8988T (cell line): ENCODE results near the gene DCP1B.

ENCODE experiments used
- DNase-seq: peaks from one replicate; pipeline ENCODE4 v3.0.0; 2011

The DCP1B gene

DNA sequence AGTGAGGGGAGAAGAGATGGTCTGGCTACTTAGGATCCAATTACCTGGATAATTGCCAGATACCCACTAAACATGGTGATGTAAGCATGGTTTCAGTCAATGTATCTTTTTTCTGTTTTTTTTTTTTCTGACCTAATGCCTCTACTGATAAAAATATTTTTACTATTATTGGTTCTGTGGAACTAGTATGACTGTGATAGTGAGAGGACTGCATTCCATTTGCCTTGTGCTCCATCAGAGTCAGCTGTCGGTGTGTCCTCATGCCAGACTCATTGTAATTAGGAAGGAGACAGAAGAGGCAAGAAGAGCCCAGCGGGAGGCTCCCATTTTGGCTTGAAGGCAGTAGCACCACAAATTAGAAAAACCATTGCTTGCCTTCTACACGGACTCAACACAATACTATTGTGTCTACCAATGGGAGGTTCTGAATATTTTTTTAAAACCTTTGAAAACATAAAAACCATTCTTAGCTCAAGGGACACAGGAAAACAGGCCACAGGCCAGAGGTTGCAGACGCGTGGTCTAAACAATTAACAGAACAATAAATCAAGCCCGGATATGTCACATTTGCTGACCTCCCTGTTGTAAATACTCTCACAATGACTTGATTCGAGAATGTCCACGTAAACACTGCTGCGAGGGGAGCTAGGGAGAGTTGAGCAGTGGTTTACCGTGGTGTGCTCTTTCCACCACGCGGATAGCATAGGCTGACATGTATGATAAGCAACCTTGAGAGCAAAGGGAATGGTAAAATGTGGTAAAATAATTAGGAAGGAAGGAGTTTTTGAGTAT lies 13.5 kb upstream of the DCP1B start:
- no peak for DNase-seq

DNA sequence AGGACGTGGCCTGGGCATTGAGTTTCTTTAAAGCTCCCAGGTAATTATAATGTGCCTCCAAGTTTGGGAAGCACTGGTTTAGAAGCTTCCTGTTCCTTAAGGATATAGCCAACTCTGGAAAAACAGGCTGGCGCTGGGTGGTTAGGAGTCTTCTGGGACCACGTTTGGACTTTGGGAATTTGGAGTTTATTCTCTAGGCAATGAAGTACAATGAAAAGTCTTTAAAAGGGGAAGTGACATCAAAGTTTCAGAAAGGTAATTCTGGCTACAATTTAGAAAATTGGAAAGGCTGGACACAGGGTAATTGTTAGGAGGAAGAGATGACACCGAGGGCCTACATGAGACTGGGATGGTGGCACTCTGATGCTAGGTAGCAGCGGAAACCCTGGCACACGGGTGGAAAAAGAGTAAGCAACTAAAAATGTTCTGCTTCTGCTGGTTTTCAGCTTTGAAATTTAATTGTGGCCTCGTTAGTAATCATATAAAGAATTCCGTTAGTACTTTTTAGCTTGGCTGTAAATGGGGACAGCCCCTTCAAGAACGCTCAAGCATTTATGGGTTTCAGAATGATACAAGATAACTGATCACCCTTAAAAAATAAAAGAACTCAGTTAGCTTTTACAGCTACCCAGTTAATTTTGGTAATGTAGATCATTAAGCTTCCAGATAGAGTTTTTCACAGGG lies 12.7 kb upstream of the DCP1B start:
- no peak for DNase-seq

DNA sequence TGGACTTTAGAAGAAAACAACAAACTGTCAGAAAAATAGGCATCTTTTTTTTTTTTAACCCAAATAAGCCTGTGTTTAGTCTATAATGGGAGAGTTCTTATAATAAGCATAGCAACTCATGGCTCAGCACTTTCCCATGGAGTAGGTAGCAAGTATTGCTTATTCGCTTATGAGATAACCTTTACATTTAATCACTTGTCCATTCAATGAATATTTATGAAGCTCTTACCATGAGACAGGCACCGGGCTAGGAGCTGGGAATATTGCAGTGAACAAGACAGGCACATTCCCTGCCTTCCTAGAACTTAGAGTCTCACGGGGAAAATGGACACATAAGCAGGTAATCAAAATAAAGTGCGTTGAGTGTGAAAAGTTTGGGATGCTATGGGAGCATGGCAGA lies 10.0 kb upstream of the DCP1B start:
- DNase-seq = no peak

DNA sequence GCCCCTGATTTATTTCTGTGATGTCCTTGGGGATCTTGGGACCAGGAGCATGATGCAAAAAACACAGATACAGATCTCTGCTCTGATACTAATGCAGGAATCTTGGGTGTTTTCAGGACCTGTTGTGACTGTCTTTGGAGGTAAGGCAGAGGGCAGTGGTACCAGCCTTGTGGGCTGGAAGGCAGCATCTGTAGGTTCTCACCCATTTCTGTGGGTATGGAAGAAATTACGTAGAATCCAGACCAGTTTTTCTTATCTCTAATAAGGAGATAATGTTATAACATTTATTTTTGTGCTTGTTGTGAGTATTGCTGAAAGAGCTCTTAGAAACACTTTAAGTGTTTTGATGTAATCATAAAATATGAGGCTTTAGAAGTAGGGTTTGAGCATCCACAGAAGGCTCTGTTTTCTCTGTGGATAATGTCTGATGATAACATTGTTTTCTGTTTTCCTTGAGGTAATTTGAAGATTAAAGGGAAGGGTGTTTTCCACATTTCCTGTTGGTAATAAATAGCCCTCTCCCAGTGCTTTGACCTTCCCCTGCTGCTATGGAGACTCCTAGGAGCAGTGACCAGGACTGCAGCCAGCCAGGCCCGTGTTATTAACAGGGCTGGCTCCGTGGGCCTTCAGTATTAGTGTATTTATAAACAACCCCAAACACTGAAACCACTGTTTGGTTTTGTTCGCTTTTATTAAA lies 9.4 kb upstream of the DCP1B start:
- DNase-seq = no peak

DNA sequence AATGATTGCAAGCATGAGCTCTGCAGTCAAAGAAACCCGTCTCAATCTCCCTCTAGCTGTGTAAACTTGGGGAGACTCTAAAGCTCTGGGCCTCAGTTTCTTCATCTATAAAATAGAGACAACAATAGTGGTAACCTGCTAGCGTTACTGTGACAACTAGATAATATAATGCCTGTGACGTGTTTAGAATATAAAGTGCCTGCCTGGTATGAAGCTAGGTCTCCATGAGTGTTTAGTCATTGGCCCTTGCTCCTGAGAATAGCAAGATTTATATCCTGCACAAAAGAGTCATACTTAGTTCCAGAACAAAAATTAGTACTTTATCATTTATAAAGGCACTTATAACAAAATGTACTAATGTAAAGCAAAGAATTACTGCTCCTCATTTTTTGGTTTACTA lies 8.8 kb upstream of the DCP1B start:
- DNase-seq = no peak

DNA sequence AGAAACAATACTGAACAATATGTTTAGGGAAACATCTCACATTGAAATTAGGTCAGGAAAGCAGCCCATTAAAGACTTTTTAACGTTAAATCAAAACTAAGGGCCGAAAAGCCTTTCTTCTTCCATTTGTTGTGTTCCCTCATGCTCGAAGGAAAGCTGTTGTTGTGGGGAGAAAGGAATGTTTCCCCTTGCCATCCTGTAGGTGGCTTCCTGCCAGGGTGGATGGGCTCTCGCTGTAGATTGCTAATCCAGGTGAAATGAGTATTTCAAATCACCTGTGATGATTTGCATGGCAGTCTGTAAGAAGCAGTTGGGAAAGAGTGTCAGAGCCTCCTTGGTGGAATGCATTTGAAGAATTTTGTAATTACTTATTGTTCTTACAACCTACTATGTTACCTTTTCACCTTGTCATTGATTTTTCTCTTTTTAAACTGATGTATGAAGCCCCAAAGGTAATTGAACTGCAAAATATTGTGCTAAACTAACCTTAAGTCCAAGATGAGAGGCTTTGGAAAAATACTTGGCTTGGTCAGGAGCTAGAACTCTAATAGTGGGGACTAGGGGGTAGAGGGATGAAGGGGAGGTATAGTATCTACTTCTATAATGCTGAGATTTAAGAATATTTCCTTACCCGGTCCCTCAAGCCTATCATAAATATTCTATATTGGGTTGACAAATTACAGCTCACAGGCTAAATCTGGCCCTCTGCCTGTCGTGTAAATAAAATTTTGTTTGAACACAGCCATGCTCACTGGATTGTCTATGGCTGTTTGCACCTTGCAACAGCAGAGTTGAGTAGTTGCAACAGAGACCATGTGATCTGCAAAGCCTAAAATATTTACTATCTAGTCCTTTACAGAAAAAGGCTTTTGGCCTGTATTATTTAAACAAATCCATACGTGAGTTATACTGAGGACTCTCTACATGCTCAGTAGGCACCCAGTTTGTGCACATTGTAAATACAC lies 7.7 kb upstream of the DCP1B start:
- no peak for DNase-seq

DNA sequence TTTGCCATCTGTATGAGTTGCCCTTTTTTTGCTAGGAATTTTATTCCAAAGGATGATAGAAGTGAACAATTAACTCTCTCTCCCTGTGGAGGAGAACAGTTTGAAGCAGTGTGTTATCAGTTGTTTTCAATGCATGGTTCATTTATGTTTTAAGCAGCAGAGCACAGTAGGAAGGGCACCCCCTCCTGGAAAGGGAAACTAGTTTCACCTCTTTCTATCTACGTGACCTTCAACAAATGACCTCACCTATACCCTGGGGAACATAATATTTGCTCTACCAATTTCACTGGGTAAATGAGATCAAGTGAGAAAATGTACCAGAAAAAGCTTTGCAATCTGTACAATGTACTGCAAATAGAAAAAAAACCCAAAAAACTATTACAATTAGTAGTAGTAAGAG lies 5.4 kb upstream of the DCP1B start:
- no peak for DNase-seq

DNA sequence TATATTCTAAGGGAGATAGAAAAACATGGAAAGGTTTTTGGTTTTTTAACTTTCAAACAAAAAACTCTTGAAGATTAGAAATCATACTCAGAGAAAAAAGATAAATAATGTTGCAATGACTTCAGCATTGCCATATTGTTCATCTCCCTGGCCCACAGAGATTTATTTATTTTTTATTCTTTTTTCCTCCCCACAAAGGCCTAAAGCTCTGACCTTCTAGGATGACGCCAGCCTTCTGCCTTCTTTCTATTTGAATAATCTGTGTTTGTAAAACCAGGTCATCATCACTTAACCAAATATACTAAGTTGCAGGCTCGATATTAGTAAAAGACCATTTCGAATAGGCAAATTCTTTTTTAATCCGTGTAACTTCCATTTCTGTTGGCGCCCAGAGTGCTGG lies 4.4 kb upstream of the DCP1B start:
- no peak for DNase-seq

DNA sequence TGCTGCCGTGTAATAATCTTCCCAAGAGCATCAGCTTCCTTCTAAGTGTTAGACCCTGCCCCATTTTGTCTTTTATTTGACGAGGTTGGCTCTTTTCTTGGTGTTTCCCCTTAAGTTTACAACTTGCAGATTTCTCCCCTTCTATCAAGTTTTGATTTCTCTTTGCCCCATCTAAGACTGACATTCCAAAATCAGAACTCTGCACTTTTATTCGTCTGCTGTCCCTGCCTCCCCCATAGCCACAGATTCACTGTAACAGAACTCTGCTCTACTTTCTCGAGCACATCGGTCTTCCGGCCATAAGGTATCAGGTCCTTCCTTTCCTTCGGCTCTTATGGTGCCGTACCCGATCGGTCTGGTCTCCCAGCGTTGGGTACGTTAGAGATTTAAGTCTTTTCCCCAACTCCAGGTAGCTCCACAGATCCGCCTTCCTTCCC lies 563 bp downstream of the DCP1B start:
- DNase-seq = no peak

DNA sequence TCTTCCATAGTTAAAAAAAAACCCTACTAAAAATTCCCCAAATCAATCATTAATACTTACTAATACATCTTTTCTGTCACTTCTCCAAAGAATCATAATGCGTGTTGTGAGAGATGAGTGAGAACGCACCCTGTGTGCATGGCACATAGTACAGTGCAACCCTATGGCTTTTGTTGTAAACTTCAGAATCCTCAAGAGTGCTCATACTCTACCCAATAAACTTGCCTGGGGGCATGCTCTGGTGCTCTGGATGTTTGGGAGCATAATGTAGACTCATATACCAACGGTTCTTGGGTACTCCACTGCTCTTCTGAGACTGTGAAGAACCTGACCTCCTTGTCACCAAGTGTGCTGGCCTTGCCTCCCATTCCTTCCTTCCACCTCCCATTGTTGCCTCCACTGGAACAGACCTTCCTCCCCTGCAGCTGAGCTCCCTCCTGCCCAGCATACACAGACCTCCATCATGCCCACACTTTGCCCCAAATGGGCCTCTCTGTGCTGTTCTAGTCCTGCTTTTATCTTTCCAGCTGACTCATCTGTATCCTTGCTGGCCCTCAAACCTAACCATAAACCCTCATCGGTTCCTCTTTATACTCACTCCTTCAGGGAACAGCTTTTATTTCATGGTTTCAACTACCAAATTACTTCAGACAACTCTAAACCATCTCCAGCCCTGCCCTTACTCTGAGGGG lies 8.9 kb downstream of the DCP1B start:
- DNase-seq = no peak

DNA sequence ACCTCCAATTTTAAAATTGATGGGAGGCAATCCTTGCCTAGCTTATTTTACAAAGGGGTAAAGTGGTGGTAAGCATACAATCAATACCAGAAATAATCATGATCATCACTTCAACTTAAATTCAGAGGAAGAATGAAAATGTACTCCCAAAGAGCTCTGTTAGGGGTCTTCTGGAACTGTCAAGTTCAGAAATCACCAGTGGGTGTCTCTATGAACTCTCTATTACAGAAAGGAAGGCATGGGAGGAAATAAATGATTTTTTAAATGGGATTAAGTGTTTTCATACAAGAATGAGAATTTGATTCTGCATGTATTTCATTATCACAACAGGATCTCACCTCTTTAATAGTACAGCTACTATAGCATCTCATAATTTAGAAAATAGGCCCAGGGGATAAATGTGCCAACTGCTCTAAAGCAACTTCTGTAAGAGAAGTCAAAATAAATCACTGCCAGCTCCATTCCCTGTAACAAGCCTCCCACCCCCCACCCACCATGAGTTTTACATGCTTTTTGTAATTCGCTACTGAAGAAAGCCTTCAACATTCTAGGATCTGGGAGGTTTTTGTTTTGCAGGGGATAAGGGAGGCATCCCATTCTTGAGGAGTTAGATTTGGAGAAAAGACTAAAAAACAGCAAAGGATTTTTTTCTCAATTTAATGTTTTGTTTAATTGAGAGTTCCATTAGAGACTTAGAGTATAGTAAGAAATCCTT lies 9.7 kb downstream of the DCP1B start:
- no peak for DNase-seq

DNA sequence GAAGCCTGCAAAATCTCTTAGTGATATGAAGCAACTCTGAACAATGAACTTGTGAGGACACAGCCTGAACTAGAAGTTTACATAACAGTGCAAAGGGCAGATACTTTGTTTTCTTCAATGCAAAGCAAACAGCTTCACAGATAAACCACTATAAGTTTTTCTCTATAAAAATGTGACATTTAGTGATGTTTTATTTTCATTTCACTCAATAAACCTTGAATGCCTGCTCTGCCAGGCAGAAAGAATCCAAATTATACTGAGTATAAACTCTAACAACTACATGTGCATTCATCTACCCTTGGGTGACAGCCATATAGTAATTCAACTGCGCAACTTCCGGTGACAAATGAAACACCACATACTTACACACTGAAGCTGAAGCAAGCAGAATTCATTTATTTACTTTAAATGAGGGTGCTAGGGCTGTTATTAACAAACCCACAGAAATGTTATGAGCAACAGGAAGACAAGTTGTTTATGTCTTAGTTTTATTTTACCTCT lies 10.3 kb downstream of the DCP1B start:
- DNase-seq = no peak

DNA sequence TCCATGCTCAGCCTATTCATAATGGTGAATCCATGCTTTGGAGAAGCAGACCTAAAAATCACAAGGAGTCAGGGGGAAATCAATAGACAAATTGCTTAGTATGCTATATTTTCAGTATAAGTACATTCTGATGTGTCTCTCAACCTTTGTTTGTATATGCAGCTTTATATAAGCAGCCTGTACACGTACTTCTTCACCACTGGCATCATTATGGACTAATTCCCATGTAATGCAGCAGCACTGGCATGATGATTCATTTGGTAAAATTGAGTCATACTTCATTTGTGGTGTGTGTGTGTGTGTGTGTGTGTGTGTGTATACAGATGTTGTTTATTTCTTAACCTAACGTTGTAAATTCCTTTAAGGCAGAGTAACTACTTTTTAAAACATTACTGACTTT lies 10.9 kb downstream of the DCP1B start:
- DNase-seq = no peak

DNA sequence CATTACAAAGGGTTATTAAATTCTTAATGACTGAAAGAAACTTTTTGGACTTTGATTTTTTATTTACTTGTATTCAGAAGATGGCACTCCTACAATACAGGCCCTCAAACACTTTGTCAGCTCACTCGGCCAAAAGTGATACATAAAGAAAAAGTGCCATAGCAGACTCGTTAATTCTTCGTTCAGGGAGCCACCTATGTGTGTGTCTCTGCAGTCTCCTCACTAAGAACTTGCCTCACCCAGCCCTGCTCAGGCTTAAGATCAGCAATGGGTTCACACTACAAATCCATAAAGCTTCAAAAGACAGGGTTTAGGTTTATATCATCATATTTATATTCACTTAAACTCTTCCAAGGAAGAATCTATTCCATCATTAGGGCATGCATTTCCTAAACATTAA lies 11.5 kb downstream of the DCP1B start:
- no peak for DNase-seq

DNA sequence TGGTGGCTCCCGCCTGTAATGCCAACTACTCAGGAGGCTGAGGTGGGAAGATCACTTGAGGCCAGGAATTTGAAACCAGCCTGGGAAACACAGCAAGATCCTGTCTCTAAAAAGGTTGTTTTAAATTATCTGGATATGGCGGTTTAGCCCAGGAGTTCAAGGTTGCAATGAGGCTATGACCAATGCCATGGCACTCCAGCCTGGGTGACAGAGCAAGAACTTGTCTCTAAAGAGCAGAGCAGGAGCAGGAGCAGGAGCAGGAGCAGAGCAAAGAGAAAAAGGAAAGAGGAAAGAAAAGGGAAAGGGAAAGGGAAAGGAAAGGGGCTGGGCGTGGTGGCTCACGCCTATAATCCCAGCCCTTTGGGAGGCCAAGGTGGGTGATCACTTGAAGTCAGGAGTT lies 15.1 kb downstream of the DCP1B start:
- DNase-seq = no peak

DNA sequence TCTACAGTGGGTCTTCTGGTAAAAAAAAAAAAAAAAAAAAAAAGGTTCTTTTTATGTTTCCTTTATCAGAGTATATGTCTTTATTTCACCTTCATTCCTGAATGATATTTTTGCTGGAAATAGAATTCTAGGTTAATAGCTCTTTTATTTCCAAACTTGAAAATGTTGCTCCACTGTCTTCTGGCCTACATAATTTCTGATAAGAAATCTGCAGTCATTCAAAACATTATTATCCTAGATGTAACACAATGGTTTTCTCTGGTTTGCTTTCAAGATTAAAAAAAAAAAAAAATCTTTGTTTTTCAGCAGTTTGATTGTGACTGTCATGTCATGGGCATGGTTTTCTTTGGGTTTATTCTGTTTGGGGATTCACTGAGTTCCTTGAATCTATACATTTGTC lies 19.5 kb downstream of the DCP1B start:
- no peak for DNase-seq

DNA sequence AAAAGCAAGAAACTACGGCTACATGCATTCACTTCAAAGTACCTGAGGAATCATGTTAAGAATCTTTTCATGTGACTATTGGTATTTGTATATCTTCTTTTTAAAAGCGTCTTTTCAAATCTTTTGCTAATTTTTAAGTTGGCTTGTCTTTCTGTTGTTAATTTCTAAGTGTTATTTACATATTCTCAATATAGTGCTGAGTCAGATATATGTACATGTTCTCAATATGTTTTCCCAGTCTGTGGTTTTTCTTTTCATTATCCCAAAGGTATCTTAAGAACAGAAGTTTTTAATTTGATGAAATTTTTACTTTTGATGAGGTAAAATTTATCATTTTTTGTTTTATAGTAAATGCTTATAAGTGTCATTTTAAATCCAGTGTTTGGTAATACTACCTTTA lies 24.0 kb downstream of the DCP1B start:
- no peak for DNase-seq

DNA sequence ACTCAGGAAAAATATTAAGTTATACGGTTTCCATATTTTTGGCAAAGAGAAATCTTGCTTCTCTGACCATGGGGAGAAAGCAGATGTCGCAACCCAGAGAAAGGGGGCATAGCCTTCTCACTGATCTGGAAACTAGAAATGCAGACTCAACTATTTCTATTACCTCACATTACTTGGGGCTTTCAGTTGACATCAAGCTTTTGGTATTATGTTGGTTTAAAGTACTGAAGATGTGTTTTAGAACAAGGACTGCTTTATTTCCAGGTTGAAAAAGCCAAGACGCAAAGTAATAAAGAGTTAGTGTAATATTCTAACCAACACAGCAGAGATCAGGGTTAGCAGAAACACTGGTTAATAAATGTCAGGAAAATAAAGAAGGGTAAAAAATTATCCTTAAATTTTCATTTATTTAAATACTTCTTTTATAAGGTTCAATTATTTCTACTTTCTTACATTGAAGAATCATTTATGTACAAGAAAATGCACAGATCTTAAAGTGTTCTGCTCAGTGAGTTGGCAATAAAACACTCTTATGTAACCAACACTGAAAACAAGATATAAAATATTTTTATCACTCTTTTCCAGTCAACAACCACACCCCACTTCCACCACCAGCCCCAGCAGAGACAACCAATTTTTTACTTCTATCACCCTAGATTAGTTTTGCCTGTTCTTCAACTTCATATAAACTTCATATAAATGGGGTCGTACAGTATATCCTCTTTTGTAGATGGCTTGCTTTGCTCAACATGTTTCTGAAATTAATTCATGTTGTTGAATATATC lies 26.0 kb downstream of the DCP1B start:
- DNase-seq = no peak

DNA sequence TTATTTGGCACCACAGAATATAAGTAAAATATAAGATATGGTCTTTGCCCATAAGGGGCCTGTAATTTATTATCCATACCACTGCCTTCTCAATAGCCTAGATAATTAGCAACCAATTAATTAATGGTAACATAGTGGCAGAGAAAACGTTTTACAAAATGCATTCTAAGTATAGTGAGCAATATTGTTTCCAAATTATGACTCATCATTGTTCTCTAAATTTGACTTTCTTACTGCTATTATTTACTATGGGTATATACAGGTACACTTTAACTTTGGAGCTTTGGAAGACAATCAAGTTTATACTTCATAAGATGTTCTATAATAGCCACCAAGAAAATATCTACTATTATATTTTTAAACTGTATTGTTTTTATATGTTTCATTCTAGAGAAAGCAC lies 26.7 kb downstream of the DCP1B start:
- DNase-seq = no peak

DNA sequence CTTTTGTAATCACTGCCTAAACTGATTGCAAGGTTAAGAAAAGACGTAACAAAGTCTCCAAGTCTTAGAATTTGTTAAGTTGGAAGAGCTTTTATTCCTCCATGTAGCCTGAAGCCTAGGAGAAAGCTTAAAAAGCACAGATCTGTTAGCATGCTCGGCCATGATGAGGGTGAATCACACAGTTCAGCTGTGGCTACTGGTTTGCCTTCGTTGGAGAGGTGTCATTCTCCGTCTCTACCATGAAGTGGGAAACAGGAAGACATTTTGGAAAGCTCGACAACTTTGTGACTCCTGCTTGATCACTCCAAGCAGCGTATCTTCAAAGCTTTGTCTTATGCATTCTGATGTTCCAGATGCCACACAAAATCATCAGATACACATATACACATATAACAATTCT lies 27.1 kb downstream of the DCP1B start:
- no peak for DNase-seq

DNA sequence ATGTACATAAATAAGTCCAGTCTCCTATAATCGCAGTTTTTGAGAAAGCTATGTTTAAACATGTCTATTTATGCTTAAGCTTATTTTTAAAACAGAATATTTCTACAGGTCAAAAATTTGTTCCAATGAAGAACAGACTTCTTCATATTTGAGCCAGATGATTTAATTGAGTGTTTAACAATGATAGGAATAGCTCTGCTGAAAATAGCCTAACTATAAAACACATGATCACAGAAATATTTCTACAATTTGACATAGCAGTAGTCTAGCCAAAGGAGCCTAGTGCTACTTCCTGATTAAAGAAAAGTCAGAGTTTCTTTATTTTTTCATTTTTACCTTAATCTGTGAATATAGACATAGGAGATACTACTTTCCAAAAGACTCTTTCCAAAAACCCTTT lies 29.4 kb downstream of the DCP1B start:
- DNase-seq = no peak
